Right renal pelvis (tissue), 4 donors: ENCODE measurements around the gene ZFYVE9. TPM values are rescaled to one million over a fixed set of nuclear protein-coding genes. Genes with fewer than 3 reads are reported as not detected.
"Not testable (repeated sequence)": the region's sequence is repeated elsewhere in the genome, so short reads cannot be mapped to it uniquely, and the experiment has no call there.

Source experiments
- DNase-seq, 4 donors: peaks; one replicate each; pipeline ENCODE4 v3.0.0-alpha.2; 2013; ENCODE audit warnings: low read depth in 4 of 4, low spot score in 3 of 4, missing footprints in 1 of 4
- polyA plus RNA-seq, 4 donors: library from polyadenylated mRNA; unstranded; fragments of 120-200 nt; gene quantifications; one replicate each; pipeline ENCODE4 v1.2.1, GENCODE V29; 2013; ENCODE audit not compliant: insufficient read length in 4 of 4

The ZFYVE9 gene
- polyA plus RNA-seq, 4 donors = 31.1 to 39.3 (median 38.3) TPM

- not testable (repeated sequence) for DNase-seq
Observed at GRCh38 chr1:52150445-52150844, 8.6 kb downstream of the ZFYVE9 start.

GRCh38 chr1:52150946-52151345 is 9.1 kb downstream of the ZFYVE9 start:
- no peak for DNase-seq

- no peak for DNase-seq
Observed at GRCh38 chr1:52152572-52152971, 10.7 kb downstream of the ZFYVE9 start.

GRCh38 chr1:52153010-52153409 is 11.1 kb downstream of the ZFYVE9 start:
- DNase-seq = no peak

- DNase-seq = no peak
Observed at GRCh38 chr1:52153898-52154297, 12.0 kb downstream of the ZFYVE9 start.

- DNase-seq = no peak
Observed at GRCh38 chr1:52156460-52156859, 14.6 kb downstream of the ZFYVE9 start.

GRCh38 chr1:52157582-52157981 is 15.7 kb downstream of the ZFYVE9 start:
- DNase-seq = no peak

GRCh38 chr1:52158218-52158617 is 16.3 kb downstream of the ZFYVE9 start:
- DNase-seq = no peak

- DNase-seq = no peak
Observed at GRCh38 chr1:52159033-52159789, 17.3 kb downstream of the ZFYVE9 start.

GRCh38 chr1:52162947-52163346 is 21.1 kb downstream of the ZFYVE9 start:
- no peak for DNase-seq

- DNase-seq = no peak
Observed at GRCh38 chr1:52164604-52165003, 22.7 kb downstream of the ZFYVE9 start.

GRCh38 chr1:52166996-52167753 is 25.3 kb downstream of the ZFYVE9 start:
- no peak for DNase-seq

- no peak for DNase-seq
Observed at GRCh38 chr1:52168373-52169080, 26.6 kb downstream of the ZFYVE9 start.

GRCh38 chr1:52171149-52171548 is 29.3 kb downstream of the ZFYVE9 start:
- not testable (repeated sequence) for DNase-seq

- DNase-seq = no peak
Observed at GRCh38 chr1:52179073-52179472, 37.2 kb downstream of the ZFYVE9 start.

GRCh38 chr1:52180176-52180575 is 38.3 kb downstream of the ZFYVE9 start:
- DNase-seq = no peak

- not testable (repeated sequence) for DNase-seq
Observed at GRCh38 chr1:52181759-52182158, 39.9 kb downstream of the ZFYVE9 start.

- not testable (repeated sequence) for DNase-seq
Observed at GRCh38 chr1:52182328-52182727, 40.4 kb downstream of the ZFYVE9 start.

GRCh38 chr1:52182874-52183400 is 41.0 kb downstream of the ZFYVE9 start:
- no peak for DNase-seq

GRCh38 chr1:52186449-52186848 is 44.6 kb downstream of the ZFYVE9 start:
- DNase-seq = no peak

GRCh38 chr1:52189898-52190480 is 48.1 kb downstream of the ZFYVE9 start:
- DNase-seq = no peak
